EL (cell line): ENCODE results near the gene ZNF184.
A peak's percentile ranks its signal among the peaks of the same experiment; 100 is the strongest.
"Not testable (repeated sequence)": the region's sequence is repeated elsewhere in the genome, so short reads cannot be mapped to it uniquely, and the experiment has no call there.

Experiments used
- DNase-seq: peaks from one replicate; pipeline ENCODE4 v3.0.0-alpha.2; 2016

Gene ZNF184

DNA sequence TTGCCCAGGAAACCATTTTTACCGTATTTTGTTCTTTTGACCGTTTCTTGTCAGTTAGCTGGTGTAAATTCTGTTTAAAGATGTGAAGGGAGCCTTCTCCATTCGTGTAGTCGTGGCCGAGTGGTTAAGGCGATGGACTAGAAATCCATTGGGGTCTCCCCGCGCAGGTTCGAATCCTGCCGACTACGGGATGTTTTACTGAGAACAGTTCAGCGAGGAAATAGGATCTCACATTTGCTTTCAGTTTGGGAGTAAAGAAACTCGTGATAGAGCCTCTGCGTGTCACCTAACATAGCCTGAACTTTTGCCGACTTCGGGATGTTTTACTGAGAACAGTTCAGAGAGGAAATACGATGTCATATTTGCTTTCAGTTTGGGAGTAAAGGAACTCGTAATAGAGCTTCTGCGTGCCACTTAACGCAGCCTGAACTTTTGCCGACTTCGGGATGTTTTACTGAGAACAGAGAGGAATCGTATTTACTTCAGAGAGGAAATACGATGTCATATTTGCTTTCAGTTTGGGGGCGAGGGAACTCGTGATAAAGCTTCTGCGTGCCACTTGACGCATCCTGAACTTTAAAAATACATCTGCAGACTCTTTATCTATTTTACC, 5.9 kb upstream of the ZNF184 start:
- peak; percentile 92 for DNase-seq

DNA sequence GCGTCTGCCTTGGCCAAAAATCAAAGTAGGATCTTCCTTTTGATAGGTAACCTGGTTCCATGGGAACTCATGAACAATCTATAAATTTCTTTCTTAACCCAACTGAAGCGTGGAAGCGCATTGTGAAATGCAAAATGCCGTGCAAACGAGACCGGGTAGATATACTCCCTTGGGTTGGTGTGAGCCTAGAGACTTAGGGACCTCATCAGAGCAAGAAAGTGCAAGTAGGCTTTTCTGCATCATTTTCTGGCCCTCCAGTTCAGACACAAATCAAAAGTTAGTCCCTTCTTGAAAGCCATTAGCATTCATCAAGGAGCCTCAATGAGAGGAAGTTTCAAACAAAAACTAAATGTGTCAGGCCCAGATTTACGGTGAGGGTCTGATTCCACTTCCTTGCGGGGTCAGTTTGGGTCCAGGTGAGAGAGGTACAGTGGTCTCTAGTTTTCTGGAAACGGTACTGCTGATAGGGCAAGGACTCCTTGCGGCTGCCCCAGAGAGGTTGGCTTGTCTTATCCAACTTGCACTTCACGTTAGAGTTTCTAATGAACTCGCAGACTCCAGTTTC, 5.3 kb upstream of the ZNF184 start:
- DNase-seq, result peak; percentile 35

DNA sequence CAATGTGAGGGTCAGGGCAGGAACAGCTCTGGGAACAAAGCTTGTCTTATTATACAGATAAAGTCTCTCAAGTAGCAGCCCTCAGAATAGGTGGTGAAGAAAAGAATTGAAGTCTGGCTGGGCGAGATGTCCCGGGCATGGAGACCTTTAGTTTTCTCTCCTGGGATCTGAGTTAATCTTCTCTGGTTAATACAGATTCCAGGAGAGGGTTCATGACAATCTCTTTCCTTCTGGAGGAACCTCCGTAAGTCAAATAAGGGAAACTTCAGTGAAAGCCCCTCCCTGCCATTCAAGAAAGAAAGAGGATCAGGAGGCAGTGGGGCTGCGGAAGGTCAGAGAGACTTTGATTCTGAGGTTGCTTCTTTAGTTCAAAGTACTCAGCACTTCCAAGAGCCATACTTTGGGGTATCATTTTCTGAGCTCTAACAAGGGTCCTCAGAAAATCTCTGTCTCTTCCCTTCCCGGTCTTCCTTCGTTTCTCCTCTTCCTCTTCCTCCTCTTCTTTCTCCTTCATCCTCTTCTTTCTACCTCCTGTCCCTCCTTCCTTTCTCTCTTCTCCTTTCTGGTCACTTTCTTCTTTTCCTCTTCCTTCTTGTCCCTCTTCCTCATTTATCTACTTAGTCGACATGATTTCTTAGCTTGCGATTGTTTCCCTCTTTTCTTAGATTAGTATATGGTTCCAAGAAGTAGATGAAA, 4.6 kb upstream of the ZNF184 start:
- DNase-seq, result no peak

DNA sequence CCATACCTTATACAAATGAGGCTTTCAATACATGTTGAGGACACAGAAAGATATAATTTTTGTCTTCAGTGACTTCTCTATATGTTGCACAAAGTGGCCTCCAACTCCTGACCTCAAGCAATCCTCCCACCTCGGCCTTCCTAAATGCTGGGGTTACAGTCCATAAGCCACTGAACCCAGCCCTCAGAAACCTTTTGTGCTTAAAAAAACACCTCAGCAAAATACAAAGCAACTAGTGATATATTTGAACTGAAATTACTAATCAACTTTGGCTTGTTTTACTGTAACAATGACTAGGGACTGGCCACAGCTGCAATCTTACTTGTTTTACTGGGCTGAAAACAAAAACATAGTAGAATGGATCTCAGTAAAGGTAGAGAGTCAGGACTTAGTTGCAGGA, 3.2 kb upstream of the ZNF184 start:
- DNase-seq, result no peak

DNA sequence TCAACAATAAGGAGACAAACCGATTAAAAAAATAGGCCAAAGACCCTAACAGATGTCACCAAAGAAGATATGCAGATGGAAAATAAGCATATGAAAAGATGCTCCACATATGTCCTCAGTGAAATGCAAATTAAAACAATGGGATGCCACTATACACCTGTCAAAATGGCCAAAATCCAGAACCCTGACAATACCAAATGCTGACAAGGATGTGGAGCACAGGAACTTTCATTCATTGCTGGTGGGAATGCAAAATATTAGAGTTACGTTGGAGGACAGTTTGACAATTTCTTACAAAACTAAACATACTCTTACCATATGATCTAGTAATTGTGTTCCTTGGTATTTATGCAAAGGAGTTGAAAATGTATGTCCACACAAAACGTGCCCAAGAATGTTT, 1.8 kb upstream of the ZNF184 start:
- no peak for DNase-seq

DNA sequence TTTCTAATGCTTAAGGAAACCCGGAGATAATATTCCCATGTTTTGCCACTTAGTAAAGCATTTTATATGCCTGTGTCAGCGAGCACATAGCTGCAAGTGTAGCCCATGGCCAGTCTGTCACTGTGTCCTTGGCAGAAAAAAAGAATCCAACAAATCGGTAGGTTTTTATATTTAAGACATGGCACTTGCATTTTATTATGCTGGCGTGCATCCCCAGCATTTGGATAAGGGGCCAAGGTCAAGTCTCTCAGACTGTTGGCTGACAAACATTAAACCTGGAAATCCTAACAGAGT, 1.2 kb upstream of the ZNF184 start:
- DNase-seq, result no peak

DNA sequence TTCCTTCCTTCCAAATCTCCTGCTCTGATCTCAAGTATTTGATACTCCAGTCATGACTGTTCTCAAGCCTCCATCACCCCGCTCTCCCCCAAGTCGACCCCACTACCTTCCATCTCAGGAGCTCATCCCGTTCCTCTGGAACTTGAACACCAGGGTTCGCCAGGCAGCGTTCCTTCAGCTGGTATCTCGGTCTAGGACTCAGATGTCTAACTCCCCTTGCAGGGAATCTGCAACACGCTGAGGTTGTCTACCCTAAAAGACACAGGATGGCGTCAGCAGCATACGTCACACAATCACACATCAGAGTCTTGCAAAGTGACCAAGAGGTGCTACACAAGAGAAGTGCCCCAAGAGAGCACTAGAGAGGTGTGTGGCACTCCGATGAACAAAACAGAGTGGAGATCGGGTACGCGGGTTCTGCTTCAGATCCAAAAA, 706 bp downstream of the ZNF184 start:
- peak; percentile 79 for DNase-seq

DNA sequence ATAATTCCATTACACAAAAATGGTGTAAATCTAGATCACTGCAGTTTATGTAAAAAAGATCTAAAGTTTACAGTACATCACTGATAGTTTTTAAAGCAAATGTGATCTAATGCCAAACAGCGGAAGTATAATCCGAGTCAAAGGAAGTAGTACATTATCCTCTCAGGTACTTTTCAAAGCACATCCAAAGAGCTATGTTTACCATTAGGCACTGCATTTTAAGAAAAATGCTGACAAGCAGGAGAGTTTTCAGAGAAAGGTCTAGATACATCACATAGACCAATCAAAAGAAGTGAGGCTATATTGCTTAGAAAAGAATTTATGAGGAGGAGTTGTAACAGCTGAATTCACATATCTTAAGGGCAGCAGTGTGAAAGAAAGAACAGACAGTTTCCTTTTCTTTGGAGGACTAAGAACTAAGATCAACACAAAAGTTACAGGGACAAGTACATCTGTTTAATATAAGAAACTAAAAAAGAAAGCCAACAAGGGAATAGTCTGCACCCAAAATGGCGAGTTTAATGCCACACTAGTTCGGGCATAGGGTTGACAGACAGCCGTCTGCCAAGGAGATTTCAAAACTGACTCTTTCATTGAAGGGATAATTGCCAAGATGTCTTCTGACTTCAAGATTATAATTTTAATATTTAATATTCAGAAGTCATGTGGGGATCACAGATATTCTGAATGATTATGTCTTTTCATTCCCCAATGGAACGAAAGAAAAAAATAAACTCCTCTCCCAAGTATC, 1.4 kb downstream of the ZNF184 start:
- DNase-seq, result peak; percentile 7

DNA sequence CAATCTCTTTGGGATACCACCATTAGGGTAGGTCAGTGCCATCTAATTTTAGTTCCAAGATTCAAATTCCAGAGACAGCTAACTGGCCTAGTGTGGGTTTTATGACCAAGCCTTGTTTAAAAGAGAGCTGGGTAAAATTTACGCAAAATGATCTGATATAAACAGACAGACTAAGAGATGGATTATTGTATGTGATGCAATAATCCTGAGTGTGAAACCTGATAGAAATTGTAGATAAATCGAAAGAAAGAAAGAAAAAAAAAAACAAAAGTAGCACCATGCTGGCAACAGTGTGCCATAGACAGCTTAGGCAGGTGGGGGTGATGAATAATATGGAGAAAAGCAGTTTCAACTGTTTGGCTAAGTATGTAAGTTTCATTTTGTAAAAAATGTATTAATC, 2.9 kb downstream of the ZNF184 start:
- DNase-seq, result no peak

DNA sequence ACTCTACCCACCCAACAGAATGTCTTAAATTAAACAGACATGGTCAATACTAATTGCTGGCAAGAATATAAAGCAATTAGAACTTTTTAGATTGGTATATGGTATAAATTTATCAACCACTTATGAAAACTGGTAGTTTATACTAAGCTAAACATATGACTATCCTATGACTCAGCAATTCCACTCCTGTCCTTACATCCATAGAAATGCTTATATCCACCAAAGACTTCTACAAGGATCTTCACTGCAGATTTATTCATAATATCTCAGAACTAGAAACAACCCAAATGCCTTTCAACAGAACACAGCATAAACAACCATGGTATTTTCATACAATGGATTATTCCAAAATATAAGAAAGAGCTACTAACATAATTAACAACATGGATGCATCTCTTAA, 4.6 kb downstream of the ZNF184 start:
- DNase-seq, result no peak

DNA sequence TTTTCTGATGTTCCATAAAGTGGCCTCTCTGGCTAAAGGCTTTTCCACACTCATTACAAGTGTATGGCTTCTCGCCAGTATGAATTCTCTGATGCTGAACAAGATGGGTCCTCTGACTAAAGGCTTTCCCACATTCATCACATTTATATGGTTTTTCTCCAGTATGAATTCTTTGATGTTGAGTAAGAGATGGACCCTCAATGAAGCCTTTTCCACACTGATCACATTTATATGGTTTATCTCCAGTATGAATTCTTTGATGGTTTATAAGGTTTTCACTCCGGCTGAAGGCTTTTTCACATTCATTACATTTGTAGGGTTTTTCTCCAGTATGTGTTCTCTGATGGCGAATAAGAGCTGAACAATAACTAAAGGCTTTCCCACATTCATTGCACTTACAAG, 20.4 kb downstream of the ZNF184 start:
- no peak for DNase-seq

DNA sequence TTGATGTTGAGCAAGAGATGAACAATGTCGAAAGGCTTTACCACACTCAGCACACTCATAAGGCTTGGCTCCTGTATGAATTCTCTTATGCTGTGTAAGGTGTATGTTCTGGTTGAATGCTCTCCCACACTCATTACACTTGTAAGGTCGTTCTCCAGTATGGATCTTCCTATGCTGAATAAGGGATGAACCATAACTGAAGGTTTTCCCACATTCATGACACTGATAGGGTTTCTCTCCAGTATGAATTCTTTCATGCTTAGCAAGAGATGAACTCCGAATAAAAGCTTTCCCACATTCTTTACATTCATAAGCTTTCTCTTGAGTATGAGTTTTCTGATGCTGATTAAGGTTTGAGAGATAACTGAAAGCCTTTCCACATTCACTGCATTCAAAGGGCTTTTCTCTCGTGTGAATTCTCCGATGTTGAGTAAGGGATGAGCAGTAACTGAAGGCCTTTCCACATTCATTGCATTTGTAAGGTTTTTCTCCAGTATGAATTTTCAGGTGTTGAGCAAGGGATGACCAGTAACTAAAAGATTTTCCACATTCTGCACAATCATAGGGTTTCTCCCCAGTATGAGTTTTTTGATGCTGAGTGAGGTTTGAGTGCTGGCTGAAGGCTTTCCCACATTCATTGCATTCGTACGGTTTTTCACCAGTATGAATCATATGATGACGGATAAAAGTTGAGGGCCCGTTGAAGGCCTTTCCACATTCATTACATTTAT, 21.1 kb downstream of the ZNF184 start:
- no peak for DNase-seq

DNA sequence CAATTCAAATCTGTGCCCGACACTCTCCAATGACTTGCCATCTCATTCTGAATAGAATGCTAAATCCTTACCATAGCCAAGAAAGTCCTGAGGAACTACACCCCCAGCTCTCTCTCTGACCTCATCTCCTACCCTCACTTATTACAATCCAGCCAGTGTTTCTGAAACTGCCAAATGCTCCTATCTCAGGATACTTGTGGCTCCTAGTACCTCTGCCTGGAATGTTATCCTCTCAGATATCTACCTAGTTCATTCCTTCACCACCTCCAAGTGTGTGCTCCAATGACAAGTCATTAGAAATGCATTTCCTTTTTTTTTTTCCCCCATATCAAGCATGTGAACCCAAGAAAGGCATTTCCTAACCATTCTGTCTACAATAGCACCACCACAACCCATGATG, 24.4 kb downstream of the ZNF184 start:
- no peak for DNase-seq

DNA sequence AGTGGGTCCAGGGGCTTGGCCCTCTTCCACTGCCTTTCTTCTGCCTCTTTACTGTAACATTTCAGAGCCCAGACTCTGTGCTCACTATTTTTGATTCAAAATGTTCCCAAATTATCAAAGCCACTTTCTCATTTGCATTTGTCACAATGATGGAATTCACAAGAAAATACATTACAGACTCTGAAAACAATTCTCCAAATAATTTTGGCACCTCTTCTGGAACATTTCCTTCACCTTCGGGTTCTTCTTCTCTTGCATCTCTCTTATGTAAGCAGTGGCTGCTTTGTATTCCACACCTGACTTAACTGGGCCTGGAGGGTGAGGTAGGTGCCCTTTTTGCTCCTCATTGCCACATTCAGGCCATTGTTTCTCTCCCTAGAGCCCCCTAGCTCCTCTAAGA, 30.0 kb downstream of the ZNF184 start:
- DNase-seq, result no peak

DNA sequence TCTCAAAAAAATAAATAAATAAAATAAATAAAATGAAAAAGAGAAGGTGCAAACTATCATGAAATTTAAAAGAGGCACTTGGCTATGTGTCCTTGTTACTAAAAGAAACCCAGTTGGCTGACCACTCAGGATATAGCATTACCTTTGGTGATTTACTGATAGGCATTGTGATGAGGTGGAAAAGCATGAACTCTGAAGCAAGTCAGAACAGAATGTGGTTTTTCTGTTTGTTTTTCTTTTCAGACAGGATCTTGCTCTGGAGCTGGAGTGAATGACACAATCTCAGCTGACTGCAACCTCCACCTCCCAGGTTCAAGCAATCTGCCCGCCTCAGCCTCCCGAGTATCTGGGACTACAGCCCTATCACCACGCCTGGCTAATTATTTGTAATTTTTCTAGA, 31.9 kb downstream of the ZNF184 start:
- DNase-seq, result no peak

DNA sequence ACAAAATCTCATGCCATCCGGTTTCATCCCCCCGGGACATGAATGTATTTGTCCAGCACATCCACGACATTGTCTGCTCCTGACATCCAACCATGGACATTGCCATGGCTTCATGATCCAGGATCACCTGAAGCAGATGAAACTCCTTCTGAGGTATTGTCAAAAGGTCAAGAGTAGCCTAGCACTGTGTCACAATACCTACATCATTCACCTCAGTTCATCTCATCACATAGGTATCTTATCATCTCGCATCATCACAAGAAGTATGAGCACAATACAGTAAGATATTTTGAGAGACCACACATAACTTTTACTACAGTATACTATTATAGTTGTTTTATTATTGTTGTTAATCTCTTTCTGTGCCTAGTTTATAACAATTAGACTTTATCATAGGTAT, 33.5 kb downstream of the ZNF184 start:
- no peak for DNase-seq

DNA sequence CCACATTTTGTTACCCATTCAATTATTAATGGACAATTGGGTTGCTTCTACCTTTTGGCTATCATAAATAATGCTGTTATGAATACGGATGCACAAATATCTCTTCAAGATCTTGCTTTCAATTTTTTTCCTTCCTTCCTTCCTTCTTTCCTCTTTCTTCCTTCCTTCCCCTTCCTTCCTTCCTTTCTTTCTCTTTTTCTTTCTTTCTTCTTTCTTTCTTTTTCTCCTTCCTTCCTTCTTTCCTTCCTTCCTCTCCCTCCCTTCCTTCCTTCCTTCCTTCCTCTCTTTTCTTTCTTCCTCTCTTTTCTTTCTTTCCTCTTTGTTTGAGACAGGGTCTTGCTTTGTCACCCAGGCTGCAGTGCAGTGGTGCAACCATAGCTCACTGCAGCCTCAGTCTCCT, 39.2 kb downstream of the ZNF184 start:
- no peak for DNase-seq

DNA sequence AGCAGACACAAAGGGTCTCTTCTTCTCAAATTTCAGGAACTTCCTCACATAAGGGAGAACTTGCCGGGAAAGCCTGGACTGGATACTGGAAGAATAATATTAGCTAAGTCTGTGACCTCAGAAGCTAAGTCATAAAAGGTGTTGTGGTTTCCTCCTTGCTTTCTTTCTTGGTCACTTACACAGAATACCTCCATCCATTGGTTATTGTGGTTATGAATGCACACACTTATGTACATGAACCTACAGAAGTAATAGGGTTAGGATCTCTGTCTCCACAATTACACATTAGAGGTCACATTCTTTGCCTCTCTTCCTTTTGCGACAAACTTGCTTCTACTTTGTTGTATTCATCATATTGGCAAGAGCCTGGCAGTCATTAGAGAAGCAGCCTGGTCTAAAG, 43.9 kb downstream of the ZNF184 start:
- DNase-seq, result no peak

DNA sequence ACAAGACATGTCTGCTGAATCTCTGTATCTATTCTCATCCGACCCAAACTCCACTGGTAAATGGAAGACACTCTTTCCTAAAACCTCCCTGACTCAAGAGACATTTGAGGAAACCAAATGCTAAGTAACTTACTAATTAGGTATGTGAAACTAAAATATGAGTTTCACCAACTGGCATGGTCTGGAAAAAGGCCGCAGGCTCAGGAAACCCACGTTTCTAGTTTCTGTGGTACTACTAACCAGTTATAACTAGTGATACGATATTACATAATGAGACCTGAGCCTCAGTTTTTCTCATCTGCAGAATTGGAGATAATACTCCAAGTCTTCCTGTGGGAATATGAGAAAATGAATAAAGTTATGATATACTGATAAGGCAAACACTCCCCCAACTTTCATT, 44.4 kb downstream of the ZNF184 start:
- DNase-seq, result no peak

DNA sequence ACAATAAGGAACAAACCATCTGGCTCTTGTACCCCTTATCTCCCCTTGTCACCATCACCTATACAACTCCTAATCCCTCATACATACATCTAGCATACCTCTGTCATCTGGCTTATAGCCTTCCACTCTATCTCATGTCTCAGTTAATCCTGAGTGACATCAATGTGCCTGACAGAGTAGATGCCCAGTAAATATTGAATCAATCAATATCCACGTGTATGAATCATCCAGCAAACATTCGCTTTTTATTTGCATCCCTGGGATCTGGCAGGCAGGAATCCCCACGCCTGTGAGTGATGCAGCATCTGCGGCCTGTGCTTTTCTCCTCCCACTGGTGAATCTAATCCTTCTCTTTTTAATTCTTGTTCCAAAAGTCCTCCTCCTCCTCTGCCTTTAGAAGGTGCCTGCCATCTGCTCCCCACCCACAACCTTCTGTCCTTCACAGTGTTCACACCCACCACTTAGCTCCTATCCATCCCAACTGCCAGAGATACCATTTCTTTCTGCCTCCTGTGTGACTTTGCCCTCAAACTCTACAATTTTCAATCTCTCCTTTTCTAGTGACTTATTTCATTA, 46.8 kb downstream of the ZNF184 start:
- DNase-seq, result no peak

DNA sequence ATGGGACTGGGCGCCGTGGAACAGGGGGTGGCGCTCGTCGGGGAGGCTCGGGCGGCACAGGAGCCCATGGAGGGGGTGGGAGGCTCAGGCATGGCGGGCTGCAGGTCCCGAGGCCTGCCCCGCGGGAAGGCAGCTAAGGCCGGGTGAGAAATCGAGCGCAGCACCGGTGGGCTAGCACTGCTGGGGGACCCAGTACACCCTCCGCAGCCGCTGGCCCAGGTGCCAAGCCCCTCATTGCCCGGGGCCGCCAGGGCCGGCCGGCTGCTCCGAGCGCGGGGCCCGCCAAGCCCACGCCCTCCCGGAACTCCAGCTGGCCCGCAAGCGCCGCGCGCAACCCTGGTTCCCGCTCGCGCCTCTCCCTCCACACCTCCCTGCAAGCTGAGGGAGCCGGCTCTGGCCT, 48.1 kb downstream of the ZNF184 start:
- not testable (repeated sequence) for DNase-seq

DNA sequence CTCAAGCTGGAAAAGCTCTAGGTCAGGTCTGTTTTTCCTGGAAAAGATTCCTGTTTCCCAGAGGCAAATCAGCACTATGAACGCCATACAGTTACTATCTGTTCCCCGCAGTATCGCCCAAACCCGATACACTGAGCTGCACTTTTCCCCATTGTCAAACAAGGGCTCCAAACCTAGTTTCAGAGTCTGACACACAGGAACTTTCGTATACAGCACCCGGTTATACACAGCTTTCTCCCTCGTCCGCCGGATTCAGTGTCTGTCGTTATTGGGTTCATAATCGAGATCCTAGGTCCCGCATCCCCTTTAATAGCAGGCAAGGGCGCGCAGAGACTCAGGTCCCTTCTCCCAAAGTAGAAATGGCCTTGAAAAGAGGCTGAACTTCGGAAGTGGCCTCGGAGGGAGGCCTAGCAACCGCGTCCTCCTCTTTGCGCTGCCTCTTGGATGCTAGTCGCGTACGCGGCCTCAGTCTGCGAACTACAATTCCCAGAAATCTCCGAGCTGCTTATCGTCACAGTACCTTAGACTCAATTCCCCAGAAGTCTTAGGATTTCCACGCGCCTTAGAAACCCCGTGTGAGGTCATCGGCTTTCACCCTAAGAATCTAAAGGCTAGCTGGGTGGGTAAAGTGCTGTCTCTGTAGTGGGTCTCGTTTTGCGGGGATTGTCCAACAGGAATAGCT, 50.1 kb downstream of the ZNF184 start:
- no peak for DNase-seq

DNA sequence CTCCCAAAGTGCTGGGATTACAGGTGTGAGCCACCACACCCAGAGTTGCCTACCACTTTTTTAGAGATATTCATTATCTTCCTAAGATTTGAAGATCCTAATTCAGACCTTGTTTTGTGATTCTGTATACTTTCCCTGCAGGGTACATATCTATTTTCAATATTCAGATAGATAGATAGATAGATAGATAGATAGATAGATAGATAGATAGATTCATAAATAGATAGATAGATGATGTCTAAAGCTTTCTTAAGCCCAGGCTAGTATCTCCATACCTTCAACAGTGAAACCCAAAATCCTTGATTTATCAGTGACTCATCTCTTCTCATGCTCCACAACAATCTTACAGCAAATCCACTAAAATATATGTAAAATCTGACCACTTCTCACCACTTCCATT, 53.5 kb downstream of the ZNF184 start:
- no peak for DNase-seq
